ENCODE data around the gene FKBP1A.

FKBP1A gene

DNA sequence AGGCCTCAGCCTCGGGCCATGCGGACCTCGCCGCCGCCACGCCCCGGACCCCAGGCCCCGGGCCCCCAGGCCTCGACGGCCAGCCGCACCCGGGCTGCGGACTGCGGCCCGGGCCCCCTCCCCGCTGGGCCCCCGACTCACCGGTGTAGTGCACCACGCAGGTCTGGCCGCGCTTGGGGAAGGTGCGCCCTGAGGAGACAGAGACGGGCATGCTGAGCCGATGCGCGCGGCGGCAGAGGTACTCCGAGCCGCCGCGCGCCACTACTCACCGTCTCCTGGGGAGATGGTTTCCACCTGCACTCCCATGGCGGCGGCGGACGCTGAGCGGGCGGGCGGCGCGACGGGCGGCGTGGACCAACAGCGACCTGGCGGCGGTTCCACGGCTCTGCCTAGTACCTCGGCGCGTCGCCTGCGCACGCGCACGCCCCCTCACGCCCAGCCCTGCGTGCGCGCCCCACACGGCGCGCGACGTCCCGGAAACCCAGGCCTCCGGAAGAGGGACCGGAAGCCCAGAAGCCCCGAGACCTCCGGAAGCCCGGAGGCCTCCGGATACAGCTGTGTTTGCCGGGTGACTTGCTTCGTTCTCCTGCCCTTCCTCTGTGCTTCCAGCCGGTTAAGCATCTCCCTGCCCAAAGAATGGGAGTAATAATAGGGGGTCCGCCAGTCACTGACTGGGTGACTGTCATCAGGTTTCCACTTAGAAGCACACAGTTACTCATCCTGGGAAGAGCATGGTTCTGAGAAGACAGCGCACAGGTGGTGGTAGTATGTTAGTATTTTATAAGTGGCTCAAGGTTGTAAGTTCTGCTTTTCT, at the start of gene FKBP1A:
TSS of gene FKBP1A (minus strand) at position 362 of the 814 bp plus-strand sequence. CDS start at position 306, 56 bp downstream.
- peak; percentile 82 to 93 for DNase-seq

DNA sequence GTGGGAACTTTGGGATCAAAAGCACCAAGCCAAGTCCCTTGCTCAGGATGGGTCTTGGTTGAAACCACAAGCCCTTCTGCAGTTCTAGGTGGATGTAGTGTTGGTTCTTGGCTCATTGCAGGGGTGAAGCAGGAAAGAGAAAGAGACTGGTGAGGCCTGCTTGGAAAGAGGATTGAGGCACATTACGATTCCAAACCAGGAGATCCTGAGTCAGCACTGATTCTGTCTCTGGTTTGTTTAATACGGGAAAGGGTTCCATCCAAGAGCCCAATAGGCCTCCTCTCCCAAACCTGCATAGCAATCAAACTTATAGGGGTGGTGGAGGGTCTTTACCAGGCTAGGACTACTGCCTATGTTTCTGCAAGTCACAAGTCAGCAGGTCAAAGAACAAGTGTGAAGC, 49.5 kb upstream of the FKBP1A start:
- DNase-seq, result no peak

DNA sequence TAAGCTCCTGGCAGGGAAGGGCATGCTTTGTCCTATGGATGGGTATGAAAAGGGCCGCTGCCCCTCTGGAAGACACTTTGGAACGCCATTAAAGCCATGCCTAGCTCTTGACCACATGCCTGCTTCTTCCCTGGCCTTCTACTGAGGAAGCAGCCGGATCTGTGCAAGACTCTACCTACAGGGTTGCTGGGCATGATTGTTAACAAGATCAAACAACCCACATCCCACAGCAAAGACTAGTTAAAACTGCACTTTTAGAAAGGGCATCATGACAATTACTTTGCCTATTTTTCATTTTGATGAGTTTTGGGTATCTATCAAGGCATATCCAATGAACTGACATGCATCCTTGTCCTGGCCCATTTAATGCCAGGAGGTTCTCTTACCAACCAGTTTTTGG, 48.3 kb upstream of the FKBP1A start:
- DNase-seq, result no peak

DNA sequence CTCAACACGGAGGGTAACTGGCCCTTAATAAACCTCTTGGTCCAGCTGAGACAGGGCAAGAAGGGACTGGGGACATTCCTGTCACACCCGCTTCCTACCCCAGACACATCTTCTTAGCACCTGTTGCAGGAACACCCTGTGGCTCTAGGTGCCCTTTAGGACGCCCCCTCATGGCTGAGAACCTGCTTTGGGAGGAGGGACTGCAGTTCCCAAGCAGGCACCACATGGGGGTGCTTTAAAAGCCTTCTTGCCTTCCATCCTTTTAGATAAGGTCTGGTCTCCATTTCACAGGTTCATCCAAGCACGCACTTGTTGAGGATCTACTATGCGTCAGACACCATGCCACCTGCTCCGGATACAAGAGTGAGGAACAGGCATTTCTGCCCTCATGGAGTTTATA, 47.2 kb upstream of the FKBP1A start:
- peak in 1 of 2 experiments; percentile 25 for DNase-seq

DNA sequence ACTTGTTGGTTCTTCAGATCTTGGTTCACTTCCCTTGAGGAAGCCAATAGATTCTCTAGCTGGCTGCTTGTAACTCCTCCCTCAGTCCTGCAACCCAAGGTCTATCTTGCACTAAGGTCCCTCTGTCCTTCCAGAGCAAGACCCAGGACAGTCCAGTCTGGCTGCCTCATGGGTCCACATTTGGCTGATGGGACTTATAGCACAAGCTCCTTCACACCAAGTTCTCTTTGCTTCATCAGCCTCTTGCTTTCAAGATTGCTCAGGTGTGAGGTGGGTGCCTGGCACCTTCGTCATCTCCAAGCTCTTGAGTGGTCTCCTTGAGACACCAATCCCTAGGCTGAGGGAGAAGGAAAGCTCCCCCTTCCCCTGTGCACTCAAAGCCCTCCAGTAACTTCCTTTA, 45.5 kb upstream of the FKBP1A start:
- DNase-seq, result no peak

DNA sequence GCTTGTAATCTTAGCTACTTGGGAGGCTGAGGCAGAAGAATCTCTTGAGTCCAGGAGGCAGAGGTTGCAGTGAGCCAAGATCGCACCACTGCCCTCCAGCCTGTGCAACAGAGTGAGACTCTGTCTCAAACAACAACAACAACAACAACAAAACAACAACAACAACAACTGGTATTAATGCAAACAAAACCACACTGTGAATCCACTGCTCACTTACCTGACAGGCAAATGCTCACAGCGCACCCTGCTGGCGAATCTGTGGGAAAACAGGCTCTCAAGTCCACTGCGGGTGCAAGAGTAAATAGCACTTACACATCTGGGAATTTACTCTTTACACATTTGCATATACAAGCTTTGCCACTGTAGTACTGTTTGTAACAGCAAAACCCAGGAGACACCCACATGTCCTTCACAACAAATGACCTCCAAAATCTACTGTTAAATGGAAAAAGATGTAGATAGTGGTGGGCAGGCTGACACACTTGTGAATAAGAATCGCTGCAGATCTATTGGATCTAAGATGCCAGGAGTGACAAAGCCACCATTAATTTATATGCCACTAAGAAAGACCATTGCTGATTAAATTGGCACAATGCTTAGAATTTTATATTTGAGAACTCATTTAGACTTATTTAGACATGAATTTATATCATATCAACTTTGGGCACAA, 44.5 kb upstream of the FKBP1A start:
- DNase-seq, result peak; percentile 24 to 70

DNA sequence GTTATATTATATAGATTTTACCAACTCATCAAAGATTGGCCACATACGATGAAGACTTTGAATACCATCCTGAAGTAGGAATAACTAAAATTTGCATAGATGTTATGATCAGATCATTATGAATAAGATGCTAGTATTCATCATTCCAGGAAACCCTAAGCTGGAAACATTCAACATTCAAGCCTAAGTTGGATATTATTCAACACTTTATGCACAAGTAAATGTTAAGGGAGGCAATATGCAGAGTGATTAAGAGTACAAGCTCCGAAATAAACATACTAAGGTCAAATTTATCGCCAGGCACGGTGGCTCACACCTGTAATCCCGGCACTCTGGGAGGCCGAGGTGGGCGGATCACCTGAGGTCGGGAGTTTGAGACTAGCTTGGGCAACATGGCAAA, 43.4 kb upstream of the FKBP1A start:
- no peak for DNase-seq

DNA sequence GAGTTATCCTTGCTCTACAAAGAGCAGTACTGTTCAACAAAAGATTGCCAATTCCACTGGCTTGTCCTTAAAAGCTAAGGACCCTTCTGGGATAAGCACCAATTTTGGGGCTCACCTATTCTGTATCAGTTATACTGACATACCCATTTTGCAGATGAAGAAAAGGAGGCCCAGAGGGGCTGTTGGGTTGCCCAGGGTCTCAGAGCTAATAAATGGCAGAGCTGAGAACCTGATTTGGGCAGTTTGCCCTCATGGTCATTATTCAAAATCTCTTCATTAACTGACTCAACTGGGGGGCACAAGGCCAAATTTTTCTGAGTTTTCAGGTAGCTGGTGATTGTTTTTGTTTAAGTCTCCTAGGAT, 42.5 kb upstream of the FKBP1A start:
- DNase-seq, result no peak

DNA sequence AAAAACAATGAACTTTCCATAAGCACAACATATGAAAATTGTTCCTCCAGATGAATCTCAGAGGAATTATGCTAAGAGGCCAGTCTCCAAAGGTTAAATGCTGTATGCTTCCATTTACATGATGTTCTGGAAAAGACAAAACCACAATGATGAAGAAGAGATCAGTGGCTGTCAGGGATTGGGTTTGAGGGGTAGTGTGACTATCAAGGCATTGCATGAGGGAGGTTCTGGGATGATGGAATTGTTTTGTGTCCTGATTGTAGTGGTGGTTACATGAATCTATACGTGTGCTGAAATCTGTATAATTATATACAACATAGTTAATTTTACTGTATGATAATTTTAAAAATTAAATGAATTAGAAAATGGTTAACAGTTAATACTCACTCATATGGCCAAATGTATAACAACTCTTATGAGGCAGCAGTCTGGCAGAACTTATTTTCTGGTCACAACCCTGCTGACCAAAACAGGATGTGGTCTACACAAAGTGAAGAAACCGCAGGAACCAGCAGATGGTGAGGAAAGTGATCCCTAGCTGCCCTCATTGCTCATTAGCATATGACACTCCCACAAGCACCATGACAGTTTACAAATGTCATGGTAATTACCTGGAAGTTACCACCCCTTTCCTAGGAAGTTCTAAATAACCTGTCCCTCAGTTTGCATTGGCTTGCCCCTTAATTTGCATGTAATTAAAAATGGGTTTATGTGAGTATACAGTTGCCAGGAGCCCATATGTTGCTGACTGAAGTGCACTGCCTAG, 41.9 kb upstream of the FKBP1A start:
- DNase-seq, result peak; percentile 69 to 84

DNA sequence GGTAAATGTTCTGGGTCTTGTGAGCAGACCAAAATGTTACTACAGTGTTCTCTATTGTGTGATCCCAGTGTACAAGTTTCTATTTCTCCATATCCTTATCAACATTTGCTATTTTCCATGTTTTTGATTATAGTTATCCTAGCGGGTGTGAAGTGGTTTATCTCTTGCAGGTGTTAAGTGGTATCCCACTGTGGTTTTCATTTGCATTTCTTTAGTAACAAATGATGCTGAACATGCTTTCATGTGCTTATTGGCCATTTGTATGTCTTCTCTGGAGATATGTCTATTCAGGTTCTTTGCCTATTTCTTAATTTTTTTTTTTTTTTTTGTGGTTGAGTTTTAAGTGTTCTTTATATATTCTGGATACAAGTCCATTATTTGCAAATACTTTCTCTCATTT, 38.3 kb upstream of the FKBP1A start:
- DNase-seq, result no peak

DNA sequence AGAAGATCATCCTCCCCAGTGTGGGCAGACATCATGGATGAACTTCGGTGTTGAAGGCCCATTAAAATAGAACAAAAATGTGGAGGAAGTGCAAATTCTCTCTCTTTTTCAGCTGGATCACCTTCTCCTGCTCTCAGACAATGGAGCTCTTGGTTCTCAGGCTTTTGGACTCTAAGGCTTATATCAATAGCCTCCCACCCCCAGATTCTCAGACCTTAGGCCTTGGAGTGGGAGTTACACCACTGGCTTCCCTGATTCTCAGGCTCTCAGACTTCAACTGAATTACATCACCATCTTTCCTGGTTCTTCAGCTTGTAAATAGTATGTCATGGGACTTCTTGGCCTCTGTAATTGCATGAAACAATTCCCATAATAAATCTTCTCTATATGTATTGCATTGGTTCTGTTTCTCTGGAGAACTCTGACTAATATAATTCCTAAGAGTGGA, 37.2 kb upstream of the FKBP1A start:
- DNase-seq, result no peak

DNA sequence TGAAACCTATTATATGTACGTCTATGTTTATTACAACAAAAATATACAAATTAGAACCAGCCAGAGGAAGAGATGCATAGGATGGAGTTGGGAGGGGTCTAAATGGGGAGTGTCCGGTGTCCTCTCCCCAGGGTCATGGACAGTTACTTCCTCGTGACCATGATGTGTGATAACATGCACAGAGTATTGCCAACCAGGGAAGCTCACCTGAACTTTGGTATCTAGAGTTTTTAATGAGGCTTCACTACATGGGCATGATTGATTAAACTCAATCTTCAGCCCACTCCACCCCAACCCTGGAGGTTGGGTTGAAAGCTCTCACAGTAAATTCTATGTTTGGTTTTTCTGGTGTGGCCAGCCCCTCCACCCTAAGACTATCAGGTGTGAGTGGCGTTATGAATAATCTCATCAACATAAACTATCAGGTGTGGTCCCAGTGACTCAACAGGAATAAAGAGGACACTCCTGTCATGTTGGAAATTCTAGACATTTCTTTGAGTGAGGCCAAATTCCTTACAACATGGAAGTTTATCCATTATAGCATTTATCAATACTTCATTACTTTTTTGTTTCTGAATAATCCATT, 36.4 kb upstream of the FKBP1A start:
- no peak for DNase-seq

DNA sequence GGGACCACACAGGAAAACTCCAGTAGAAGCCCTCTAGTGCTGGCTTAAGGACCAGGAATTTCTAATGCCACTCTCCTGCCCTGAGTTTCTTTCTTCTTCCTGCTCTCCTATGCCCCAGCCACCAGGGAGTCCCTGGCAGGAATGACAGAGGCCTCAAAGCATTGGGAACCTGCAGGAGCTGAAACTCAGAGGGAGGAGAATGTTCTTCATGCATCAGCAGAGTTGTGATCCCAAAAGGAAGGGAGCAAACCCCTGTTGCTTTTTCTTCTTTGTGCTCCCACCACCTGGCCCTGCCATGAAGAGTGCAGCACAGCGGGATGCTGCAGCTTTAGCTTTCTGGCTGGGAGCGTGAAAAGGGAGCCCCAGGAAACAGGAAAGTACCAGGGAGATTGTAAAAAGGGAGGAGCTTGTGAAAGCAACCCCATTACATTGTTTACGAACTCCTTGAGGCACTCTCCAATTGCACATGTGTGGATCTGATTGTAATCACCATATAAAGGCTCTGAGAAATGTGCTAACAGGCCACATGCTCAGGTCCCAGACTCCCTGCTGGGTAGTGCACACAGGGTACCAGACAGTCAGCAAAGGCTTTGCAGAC, 34.7 kb upstream of the FKBP1A start:
- peak; percentile 81 to 93 for DNase-seq

DNA sequence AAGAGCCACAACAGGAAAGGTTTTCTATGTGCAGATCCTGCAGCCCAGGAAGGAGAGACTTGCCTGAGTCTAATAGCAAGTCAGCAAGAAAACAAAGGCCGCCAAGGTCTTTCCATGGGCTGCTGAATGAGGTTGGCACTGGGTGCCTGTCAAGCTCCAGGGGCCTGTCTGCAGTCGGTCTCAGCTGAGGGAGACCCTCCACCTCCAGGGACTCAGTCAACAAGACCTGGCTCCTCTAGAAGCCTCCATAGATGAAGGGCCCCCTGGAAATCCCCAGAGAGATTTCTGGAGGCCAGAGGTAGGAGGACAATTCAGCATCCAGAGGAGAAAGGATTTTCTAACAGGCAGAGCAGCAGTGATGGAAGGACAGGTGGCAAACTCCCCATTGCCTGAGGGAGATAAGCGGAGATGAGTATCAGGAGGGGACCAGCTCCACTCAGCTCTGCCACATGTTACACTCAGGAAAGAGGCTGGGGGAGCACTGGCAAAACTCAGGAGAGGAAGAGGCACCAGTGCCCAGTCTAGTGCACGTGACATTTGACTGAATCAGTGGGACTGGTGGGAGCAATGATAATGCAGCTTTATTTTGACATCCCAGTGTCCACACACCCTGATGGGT, 33.5 kb upstream of the FKBP1A start:
- DNase-seq, result peak in 1 of 2 experiments; percentile 58

DNA sequence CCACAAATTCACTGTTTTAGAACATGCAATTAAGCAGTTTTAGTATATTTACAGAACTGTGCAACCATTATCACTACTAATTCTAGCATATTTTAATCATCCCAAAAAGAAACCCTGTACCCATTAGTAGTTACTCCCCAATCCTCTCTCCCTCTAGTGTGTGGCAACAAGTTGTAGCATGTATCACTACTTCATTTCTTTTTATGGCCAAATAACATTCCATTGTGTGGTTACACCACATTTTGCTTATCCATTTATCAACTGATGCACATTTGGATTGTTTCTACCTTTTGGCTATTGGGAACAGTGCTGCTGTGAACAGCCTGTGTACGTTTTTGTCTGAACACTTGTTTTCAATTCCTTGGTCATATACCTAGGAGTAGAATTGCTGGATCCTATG, 31.5 kb upstream of the FKBP1A start:
- DNase-seq, result no peak

DNA sequence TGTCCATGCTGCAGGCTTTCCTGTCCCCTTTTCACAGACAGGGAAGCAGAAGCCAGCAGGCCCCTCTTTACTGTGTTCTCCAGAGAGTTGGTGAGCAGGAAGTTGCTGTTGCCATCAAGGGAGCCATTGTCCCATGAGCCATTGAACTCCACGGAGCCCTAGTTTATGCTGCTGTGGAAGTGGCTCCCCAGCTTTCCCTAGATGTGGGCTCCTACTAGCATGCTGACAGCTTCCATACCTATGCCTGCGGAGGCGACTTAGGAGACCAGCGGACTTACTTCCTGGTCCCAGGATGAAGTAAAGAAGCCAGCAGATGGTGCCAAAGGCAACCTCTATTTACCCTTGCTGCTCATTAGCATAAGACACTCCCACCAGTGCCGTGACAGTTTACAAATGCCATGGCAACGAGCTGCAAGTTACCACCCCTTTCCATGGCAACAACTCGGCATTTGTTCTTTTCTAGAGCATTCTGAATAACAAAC, 30.8 kb upstream of the FKBP1A start:
- DNase-seq, result peak; percentile 84 to 93

DNA sequence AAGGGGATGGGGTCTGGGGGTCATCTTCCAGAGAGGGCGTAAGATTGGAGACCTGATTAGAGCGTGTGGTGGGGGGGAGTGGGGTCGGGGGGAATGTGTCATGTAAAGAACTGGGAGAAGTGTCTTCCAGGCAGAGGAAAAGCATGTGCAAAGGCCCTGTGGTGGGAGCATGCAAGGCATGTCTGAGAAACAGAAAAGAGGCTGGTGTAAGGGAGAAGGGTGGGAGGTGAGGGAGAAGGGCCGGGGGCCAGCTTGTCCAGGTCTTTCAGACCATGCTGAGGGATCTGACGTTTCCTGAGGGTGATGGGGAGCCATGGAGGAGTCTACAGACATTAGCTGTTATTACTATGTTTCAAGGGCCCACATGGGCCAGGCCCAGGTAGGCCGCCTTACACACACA, 30.4 kb upstream of the FKBP1A start:
- no peak for DNase-seq

DNA sequence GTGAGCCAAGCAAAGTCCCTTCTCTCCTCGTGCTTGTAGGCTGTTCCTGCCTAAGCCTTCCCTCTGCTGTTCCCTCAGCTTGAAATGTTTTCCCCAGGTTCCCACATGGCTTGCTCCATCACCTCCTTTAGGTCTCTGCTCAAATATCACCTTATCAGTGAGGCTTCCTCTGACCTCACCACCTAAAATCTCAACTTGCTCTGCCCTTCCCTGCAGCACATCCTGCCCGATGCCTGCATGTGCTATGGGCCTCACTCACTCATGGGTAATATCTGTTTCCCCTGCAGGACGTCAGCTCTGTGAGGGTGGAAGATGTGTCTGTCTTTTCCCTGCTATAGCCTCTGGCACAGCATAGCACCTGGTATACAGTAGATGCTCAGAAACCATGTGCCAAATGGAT, 29.9 kb upstream of the FKBP1A start:
- peak in 1 of 2 experiments; percentile 6 for DNase-seq

DNA sequence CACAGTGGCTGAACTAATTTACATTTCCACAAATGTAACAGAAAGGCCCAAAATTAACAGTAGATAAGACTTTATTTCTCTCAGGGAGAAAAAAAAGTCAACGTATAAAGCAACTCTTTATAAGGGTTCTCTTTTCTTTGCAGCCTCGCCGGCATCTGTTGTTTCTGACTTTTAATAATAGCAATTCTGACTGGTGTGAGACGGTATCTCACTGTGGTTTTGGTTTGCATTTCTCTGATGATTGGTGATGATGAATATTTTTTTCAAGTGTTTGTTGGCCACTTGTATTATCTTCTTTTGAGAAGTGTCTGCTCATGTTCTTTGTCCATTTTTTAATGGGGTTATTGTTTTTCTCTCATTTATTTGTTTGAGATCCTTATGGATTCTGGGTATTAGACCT, 27.2 kb upstream of the FKBP1A start:
- no peak for DNase-seq

DNA sequence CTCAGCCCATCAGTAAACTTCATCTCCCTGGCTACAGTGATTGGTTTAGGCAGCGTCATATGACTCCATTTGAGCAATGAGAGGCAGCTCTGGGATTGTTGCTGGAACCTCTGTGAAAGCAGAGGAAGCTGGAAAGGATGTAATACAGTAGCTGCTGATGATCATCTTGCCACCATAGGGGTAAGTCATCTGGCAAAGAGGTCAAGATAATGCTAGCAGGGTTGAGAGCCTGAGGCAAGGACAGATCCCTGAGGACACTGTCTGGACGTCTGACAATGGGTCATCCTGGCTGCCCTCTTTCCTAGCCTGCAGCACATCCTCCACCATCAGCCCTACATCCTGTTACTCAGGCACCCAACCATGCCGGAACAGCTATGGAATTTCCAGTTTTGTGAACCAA, 25.5 kb upstream of the FKBP1A start:
- DNase-seq, result no peak

DNA sequence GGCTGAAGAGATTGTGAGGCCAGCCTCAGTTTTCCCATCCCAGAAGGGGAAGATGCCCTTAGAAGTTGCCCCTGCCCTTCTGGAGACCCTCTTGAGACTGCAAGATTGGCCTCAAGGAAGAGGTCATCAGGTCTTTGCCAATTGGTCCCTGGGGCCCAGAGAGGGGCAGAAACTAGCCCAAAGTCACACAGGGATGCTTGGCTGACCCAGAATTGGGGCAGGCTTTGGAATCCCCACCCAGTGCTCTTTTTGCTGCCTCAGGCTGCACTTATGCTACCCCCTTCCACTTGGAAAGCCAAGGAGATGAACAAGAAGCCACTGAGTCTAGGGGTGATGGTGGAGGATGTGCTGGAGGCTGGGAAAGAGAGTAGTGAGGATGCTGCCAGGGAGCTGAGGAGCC, 24.9 kb upstream of the FKBP1A start:
- no peak for DNase-seq

DNA sequence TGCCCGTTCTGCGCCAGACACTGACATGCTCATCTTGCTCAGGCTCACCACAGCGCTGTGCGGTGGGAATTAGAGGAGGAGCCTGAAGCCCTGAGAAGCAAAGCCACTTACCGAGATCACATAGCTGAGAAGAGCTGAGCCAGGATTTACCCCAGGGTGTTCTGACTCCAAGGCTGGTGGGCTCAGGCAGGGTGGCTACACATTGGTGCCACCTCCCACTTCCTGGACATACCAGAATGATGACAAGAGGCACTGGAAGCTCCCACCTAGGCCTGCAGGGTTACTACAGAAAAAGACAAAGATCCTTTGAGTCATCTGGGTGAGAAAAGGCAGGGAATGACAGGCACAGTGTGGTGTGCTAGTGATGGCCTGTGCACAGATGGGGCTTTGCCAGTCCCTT, 24.4 kb upstream of the FKBP1A start:
- DNase-seq, result no peak

Data from NCI-H524 (cell line).